ENCODE measurements around the gene PDE2A.

GRCh38 chr11:72648384-72649136, 25.7 kb downstream of the PDE2A start:
- TF ChIP-seq, protein P1, sequence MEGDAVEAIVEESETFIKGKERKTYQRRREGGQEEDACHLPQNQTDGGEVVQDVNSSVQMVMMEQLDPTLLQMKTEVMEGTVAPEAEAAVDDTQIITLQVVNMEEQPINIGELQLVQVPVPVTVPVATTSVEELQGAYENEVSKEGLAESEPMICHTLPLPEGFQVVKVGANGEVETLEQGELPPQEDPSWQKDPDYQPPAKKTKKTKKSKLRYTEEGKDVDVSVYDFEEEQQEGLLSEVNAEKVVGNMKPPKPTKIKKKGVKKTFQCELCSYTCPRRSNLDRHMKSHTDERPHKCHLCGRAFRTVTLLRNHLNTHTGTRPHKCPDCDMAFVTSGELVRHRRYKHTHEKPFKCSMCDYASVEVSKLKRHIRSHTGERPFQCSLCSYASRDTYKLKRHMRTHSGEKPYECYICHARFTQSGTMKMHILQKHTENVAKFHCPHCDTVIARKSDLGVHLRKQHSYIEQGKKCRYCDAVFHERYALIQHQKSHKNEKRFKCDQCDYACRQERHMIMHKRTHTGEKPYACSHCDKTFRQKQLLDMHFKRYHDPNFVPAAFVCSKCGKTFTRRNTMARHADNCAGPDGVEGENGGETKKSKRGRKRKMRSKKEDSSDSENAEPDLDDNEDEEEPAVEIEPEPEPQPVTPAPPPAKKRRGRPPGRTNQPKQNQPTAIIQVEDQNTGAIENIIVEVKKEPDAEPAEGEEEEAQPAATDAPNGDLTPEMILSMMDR (IDR thresholded peaks at IDR 0.05; ENCODE audit: borderline replicate concordance, extremely low read depth, low read length, poor library complexity, severe bottlenecking): no peak
- TF ChIP-seq EZH2 (IDR thresholded peaks at IDR 0.05; ENCODE audit: borderline replicate concordance, low read depth, low read length, severe bottlenecking): no peak
